ENCODE data around the gene GYPA. TPM values are rescaled to one million over a fixed set of nuclear protein-coding genes. Genes with fewer than 3 reads are reported as not detected.
"Not testable (repeated sequence)": the region's sequence is repeated elsewhere in the genome, so short reads cannot be mapped to it uniquely, and the experiment has no call there.

GYPA gene
- total RNA-seq, 1 donor from 2014 or later: 14.1 TPM

DNA sequence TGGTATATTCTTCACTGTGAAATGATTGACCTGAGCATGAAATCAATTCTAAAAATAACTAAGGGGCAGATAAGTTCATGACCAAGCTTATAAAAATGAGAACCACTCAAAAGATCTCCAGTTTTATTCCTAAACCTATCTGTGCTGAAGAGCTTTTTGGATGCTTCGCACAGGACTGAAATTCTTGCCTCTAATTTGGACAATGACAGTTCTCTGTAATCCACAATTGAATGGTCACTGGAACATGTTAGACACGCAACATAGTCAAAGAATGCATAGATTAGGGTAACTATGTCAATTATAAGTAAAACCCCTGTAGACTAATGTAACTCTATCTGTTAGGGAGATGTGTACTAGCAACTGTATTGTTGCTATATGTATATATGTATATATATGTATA lies 42.7 kb downstream of the GYPA start:
- H3K36me3 ChIP-seq (ENCODE audit: control insufficient read depth in 3 of 3, insufficient read depth in 3 of 3, low read length in 3 of 3); H3K4me3 ChIP-seq (ENCODE audit: low read length in 3 of 3); H3K9me3 ChIP-seq (ENCODE audit: control insufficient read depth in 3 of 3, low read length in 3 of 3); H3K4me1 ChIP-seq (ENCODE audit: control insufficient read depth in 3 of 3, insufficient read depth in 3 of 3, low read length in 3 of 3); H3K9ac ChIP-seq (ENCODE audit: low read depth in 1 of 3, low read length in 3 of 3); H3K27me3 ChIP-seq (ENCODE audit: control insufficient read depth in 3 of 3, insufficient read depth in 3 of 3, low read length in 3 of 3); H3K27ac ChIP-seq (ENCODE audit: low read depth, low read length): not testable (repeated sequence)

DNA sequence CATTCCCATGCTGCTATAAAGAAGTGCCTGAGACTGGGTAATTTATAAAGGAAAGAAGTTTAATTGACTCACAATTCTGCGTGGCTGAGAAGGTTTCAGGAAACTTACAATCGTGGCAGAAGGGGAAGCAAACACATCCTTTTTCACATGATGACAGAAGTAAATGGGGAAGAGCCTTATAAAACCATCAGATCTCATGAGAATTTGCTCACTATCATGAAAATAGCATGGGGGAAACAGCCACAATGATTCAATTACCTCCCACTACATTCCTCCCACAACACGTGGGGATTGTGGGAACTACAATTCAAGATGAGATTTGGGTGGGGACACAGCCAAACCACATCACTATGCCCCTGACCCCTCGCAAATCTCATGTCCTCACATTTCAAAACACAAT lies 46.5 kb downstream of the GYPA start:
- H3K4me1 ChIP-seq (ENCODE audit: control insufficient read depth in 3 of 3, insufficient read depth in 3 of 3, low read length in 3 of 3); H3K36me3 ChIP-seq (ENCODE audit: control insufficient read depth in 3 of 3, insufficient read depth in 3 of 3, low read length in 3 of 3); H3K9ac ChIP-seq (ENCODE audit: low read depth in 1 of 3, low read length in 3 of 3); H3K9me3 ChIP-seq (ENCODE audit: control insufficient read depth in 3 of 3, low read length in 3 of 3); H3K27ac ChIP-seq (ENCODE audit: low read depth, low read length); H3K27me3 ChIP-seq (ENCODE audit: control insufficient read depth in 3 of 3, insufficient read depth in 3 of 3, low read length in 3 of 3); H3K4me3 ChIP-seq (ENCODE audit: low read length in 3 of 3): not testable (repeated sequence)

DNA sequence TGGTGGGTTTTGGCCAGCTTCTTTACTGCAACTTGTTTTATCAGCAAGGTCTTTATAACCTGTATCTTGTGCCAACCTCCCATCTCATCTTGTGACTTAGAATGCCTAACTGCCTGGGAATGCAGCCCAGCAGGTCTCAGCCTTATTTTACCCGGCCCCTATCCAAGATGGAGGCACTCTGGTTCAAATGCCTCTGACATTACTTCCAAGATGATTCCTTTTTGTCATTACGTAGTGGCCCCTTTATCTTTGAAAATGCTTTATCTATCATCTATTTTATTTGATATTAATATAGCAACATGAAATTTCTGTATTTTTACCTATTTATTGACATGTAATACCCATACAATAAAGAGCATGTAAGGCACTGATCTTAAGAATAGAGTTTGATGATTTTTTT lies 49.3 kb downstream of the GYPA start:
- H3K4me3 ChIP-seq (ENCODE audit: low read length in 3 of 3); H3K36me3 ChIP-seq (ENCODE audit: control insufficient read depth in 3 of 3, insufficient read depth in 3 of 3, low read length in 3 of 3); H3K9me3 ChIP-seq (ENCODE audit: control insufficient read depth in 3 of 3, low read length in 3 of 3); H3K4me1 ChIP-seq (ENCODE audit: control insufficient read depth in 3 of 3, insufficient read depth in 3 of 3, low read length in 3 of 3); H3K27me3 ChIP-seq (ENCODE audit: control insufficient read depth in 3 of 3, insufficient read depth in 3 of 3, low read length in 3 of 3); H3K27ac ChIP-seq (ENCODE audit: low read depth, low read length); H3K9ac ChIP-seq (ENCODE audit: low read depth in 1 of 3, low read length in 3 of 3): not testable (repeated sequence)

DNA sequence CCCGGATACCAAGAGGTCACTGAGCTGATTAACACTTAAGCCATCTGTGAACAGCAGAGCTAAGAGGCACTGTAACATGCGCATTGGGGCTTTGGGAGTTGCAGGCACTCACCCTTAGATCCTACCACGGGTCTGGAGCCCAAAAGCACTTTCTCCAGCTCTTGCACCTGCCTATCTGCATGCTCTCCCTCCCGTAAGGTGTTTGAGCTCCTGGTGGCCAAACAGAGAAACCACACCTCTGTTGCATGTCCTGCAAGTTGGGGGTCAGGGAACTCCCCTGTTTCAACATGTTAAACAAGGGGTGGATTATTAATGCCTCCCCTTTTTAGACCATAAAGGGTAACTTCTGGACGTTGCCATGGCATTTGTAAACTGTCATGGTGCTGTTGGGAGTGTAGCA lies 49.8 kb downstream of the GYPA start:
- no peaks in the 10 kb centered on the region for H3K27me3 ChIP-seq (ENCODE audit: control insufficient read depth in 3 of 3, insufficient read depth in 3 of 3, low read length in 3 of 3)
- H3K9ac ChIP-seq (ENCODE audit: low read depth in 1 of 3, low read length in 3 of 3): no peak overlapping the region
- no peak overlapping the region for H3K27ac ChIP-seq (ENCODE audit: low read depth, low read length)
- H3K9me3 ChIP-seq (ENCODE audit: control insufficient read depth in 3 of 3, low read length in 3 of 3): no peaks in the 10 kb centered on the region
- H3K4me3 ChIP-seq (ENCODE audit: low read length in 3 of 3): no peak overlapping the region
- no peaks in the 10 kb centered on the region for H3K36me3 ChIP-seq (ENCODE audit: control insufficient read depth in 3 of 3, insufficient read depth in 3 of 3, low read length in 3 of 3)
- no peaks in the 10 kb centered on the region for H3K4me1 ChIP-seq (ENCODE audit: control insufficient read depth in 3 of 3, insufficient read depth in 3 of 3, low read length in 3 of 3)

DNA sequence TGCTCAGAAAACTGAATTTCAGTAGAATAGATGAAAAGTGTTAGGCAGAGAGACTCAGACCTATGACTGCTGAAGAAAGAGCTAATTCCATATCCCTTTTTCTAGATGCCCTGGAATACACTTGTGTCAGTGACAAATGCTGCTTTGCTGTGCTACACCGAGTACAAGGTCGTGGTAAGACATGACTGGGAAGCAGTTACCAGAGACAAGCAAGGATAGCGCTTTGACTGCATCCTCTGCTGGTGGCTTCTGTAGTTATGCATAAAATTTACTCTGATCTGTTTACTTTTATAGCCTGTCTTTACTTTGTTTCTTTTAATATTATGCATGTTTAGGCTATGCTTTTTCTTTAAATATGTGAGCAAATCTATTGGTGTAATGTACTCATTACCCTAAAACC lies 58.5 kb downstream of the GYPA start:
- not testable (repeated sequence) for H3K27ac ChIP-seq (ENCODE audit: low read depth, low read length); H3K9ac ChIP-seq (ENCODE audit: low read depth in 1 of 3, low read length in 3 of 3); H3K4me1 ChIP-seq (ENCODE audit: control insufficient read depth in 3 of 3, insufficient read depth in 3 of 3, low read length in 3 of 3); H3K36me3 ChIP-seq (ENCODE audit: control insufficient read depth in 3 of 3, insufficient read depth in 3 of 3, low read length in 3 of 3); H3K9me3 ChIP-seq (ENCODE audit: control insufficient read depth in 3 of 3, low read length in 3 of 3); H3K4me3 ChIP-seq (ENCODE audit: low read length in 3 of 3); H3K27me3 ChIP-seq (ENCODE audit: control insufficient read depth in 3 of 3, insufficient read depth in 3 of 3, low read length in 3 of 3)

DNA sequence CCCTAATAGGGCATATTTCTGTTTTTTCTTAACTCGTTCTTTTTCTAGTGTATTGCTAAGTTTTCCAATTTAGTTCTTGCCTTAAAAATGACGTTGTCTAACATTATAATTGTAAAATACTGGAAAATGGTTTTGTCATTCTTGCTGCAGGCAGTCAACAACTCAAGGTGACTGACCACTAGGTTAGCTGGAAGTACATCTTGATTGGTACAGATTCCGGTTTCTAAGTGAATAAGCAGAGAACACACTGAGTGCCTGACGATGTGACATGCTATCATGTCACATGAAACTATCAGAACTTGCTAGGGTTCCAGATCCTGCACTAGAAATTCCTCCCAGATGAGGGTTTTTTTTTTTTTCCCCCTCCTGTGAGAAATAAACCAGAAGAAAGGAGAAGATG lies 60.4 kb downstream of the GYPA start:
- H3K4me3 ChIP-seq (ENCODE audit: low read length in 3 of 3); H3K36me3 ChIP-seq (ENCODE audit: control insufficient read depth in 3 of 3, insufficient read depth in 3 of 3, low read length in 3 of 3); H3K9ac ChIP-seq (ENCODE audit: low read depth in 1 of 3, low read length in 3 of 3): not testable (repeated sequence)

DNA sequence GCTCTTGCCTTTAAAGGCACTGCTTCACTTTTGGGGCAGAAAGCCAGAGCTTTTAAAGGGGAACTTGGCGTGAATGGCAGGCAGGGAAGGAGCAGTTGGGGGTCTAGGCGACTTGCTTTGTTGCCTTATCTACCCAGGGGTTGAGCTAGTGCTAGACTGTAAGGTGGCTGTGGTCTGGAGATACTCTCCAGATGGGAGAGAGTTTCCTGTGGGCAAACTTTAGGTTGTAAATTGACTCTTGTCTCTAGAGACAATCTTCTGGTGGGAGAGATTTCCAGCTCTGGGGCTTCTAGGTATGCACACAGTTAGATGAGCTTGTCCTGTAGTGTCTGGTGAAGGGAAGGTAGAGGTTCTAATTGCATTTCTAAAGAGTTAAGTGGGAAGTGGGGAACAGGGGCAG lies 61.8 kb downstream of the GYPA start:
- not testable (repeated sequence) for H3K4me3 ChIP-seq (ENCODE audit: low read length in 3 of 3); H3K27me3 ChIP-seq (ENCODE audit: control insufficient read depth in 3 of 3, insufficient read depth in 3 of 3, low read length in 3 of 3); H3K4me1 ChIP-seq (ENCODE audit: control insufficient read depth in 3 of 3, insufficient read depth in 3 of 3, low read length in 3 of 3); H3K27ac ChIP-seq (ENCODE audit: low read depth, low read length); H3K9me3 ChIP-seq (ENCODE audit: control insufficient read depth in 3 of 3, low read length in 3 of 3); H3K9ac ChIP-seq (ENCODE audit: low read depth in 1 of 3, low read length in 3 of 3); H3K36me3 ChIP-seq (ENCODE audit: control insufficient read depth in 3 of 3, insufficient read depth in 3 of 3, low read length in 3 of 3)

More for the DNA sequence above, 60.4 kb downstream of the GYPA start:
- H3K27me3 ChIP-seq (ENCODE audit: control insufficient read depth in 3 of 3, insufficient read depth in 3 of 3, low read length in 3 of 3); H3K27ac ChIP-seq (ENCODE audit: low read depth, low read length); H3K4me1 ChIP-seq (ENCODE audit: control insufficient read depth in 3 of 3, insufficient read depth in 3 of 3, low read length in 3 of 3); H3K9me3 ChIP-seq (ENCODE audit: control insufficient read depth in 3 of 3, low read length in 3 of 3): not testable (repeated sequence)

DNA sequence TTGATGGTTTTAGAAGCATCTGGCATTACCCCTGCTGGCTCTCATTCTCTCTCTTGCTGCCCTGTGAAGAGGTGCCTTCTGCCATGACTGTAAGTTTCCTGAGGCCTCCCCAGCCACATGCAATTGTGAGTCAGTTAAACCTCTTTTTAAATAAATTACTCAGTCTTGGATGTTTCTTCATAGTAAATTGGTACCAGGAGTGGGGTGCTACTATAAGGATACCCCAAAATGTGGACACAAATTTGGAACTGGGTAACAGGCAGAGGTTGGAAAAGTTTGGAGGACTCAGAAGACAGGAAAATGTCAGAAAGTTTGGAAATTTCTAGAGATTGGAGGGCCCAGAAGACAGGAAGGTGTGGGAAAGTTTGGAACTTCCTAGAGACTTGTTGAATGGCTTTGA lies 79.0 kb downstream of the GYPA start:
- H3K27me3 ChIP-seq (ENCODE audit: control insufficient read depth in 3 of 3, insufficient read depth in 3 of 3, low read length in 3 of 3); H3K9ac ChIP-seq (ENCODE audit: low read depth in 1 of 3, low read length in 3 of 3); H3K9me3 ChIP-seq (ENCODE audit: control insufficient read depth in 3 of 3, low read length in 3 of 3); H3K4me3 ChIP-seq (ENCODE audit: low read length in 3 of 3); H3K36me3 ChIP-seq (ENCODE audit: control insufficient read depth in 3 of 3, insufficient read depth in 3 of 3, low read length in 3 of 3); H3K27ac ChIP-seq (ENCODE audit: low read depth, low read length); H3K4me1 ChIP-seq (ENCODE audit: control insufficient read depth in 3 of 3, insufficient read depth in 3 of 3, low read length in 3 of 3): not testable (repeated sequence)

DNA sequence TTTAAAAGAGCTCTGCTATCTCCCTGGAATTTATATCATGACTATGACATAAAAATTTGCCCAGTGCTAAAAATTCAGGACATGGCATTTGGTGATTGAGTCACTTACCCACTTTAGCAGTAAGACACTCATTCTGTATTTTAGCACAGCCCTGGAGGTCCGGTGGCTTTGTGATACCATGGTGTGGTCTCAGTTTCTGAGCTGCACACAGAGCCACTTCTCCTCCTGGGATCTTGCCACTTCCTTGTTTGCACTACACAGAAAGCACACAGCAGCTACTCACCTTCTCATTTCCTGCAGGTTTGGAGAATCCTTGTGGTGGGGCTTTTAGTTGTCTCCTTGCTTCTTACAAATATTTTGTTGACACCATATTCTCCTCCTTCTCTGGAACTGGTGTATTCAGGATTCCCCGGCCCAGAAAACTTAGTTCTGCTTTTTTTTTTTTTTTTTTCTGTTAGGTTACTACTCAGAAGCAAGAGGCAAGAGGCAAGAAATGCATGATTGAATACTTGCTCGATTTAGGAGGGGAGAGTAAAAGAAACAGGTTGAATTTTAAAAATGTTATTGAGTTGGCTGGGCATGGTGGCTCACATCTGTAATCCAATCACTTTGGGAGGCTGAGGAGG lies 80.2 kb downstream of the GYPA start:
- not testable (repeated sequence) for H3K4me3 ChIP-seq (ENCODE audit: low read length in 3 of 3); H3K27ac ChIP-seq (ENCODE audit: low read depth, low read length); H3K9me3 ChIP-seq (ENCODE audit: control insufficient read depth in 3 of 3, low read length in 3 of 3); H3K36me3 ChIP-seq (ENCODE audit: control insufficient read depth in 3 of 3, insufficient read depth in 3 of 3, low read length in 3 of 3); H3K27me3 ChIP-seq (ENCODE audit: control insufficient read depth in 3 of 3, insufficient read depth in 3 of 3, low read length in 3 of 3); H3K4me1 ChIP-seq (ENCODE audit: control insufficient read depth in 3 of 3, insufficient read depth in 3 of 3, low read length in 3 of 3); H3K9ac ChIP-seq (ENCODE audit: low read depth in 1 of 3, low read length in 3 of 3)
